Measurements from ENCODE around the gene PLAAT2. TPM values are rescaled to one million over a fixed set of nuclear protein-coding genes. Genes with fewer than 3 reads are reported as not detected.

PLAAT2 gene
- total and polyA plus RNA-seq, 9 of the 15 experiments (the other 6 are each of a cell fraction or from before 2014, with no cell fraction given) = not detected

- TF ChIP-seq MLLT1 (IDR thresholded peaks at IDR 0.05) (peak in 1 of 2 experiments; percentile 85; a peak in 2 of 4 replicates), HEY1 (CRISPR knock-in tag; IDR thresholded peaks at IDR 0.05; ENCODE audit: borderline replicate concordance) (0 out of 2 replicates have a peak, but pooled peaks have one; percentile 42), YY1 (IDR thresholded peaks at IDR 0.05; ENCODE audit: borderline replicate concordance in 1 of 3, control insufficient read depth in 1 of 3, extremely low read depth in 1 of 3, insufficient read depth in 3 of 3, insufficient read length in 1 of 3, insufficient replicate concordance in 2 of 3, low read depth in 1 of 3, low read length in 2 of 3) (no peak), POLR3A (IDR thresholded peaks at IDR 0.05; ENCODE audit: borderline replicate concordance, extremely low read depth, insufficient read depth, insufficient read length) (no peak), HIVEP1 (CRISPR knock-in tag; IDR thresholded peaks at IDR 0.05) (no peak), ZNF316 (IDR thresholded peaks at IDR 0.05) (peak; percentile 76), ZNF121 (CRISPR knock-in tag; conservative IDR thresholded peaks at IDR 0.05) (no peak), ZNF146 (CRISPR knock-in tag; IDR thresholded peaks at IDR 0.05; ENCODE audit: unreplicated experiment) (no peak), NR2C2 (CRISPR knock-in tag; IDR thresholded peaks at IDR 0.05) (no peak), NR2C2 (tag; IDR thresholded peaks at IDR 0.05) (peak; percentile 68), ZNF395 (CRISPR knock-in tag; IDR thresholded peaks at IDR 0.05) (no peak), PML (IDR thresholded peaks at IDR 0.05; ENCODE audit: low read length) (0 out of 2 replicates have a peak, but pooled peaks have one; percentile 46), CCNT2 (IDR thresholded peaks at IDR 0.05; ENCODE audit: borderline replicate concordance, extremely low read depth, insufficient read length, low read depth, low read length) (no peak), CBX3 (IDR thresholded peaks at IDR 0.05; ENCODE audit: borderline replicate concordance in 1 of 2, low read length in 2 of 2) (peak in 1 of 2 experiments; percentile 25; a peak in 1 of 3 replicates), RBM14 (IDR thresholded peaks at IDR 0.05; ENCODE audit: borderline replicate concordance, insufficient read depth, low read depth, low read length) (no peak), MEIS2 (IDR thresholded peaks at IDR 0.05; ENCODE audit: partially characterized antibody) (peak; percentile 67), CBFA2T3 (IDR thresholded peaks at IDR 0.05) (peak; percentile 88), ZEB2 (IDR thresholded peaks at IDR 0.05) (no peak), CTBP1 (IDR thresholded peaks at IDR 0.05; ENCODE audit: borderline replicate concordance) (peak; percentile 47; the same call in 1 of the 2 replicates), FOXM1 (IDR thresholded peaks at IDR 0.05; ENCODE audit: low read depth) (peak; percentile 49; the same call in 1 of the 2 replicates), FOXM1 (CRISPR knock-in tag; IDR thresholded peaks at IDR 0.05; ENCODE audit: low read depth) (no peak), ESRRA (IDR thresholded peaks at IDR 0.05; ENCODE audit: borderline replicate concordance, low read depth) (peak; percentile 72; the same call in 1 of the 2 replicates)
- TF ChIP-seq, protein P1, sequence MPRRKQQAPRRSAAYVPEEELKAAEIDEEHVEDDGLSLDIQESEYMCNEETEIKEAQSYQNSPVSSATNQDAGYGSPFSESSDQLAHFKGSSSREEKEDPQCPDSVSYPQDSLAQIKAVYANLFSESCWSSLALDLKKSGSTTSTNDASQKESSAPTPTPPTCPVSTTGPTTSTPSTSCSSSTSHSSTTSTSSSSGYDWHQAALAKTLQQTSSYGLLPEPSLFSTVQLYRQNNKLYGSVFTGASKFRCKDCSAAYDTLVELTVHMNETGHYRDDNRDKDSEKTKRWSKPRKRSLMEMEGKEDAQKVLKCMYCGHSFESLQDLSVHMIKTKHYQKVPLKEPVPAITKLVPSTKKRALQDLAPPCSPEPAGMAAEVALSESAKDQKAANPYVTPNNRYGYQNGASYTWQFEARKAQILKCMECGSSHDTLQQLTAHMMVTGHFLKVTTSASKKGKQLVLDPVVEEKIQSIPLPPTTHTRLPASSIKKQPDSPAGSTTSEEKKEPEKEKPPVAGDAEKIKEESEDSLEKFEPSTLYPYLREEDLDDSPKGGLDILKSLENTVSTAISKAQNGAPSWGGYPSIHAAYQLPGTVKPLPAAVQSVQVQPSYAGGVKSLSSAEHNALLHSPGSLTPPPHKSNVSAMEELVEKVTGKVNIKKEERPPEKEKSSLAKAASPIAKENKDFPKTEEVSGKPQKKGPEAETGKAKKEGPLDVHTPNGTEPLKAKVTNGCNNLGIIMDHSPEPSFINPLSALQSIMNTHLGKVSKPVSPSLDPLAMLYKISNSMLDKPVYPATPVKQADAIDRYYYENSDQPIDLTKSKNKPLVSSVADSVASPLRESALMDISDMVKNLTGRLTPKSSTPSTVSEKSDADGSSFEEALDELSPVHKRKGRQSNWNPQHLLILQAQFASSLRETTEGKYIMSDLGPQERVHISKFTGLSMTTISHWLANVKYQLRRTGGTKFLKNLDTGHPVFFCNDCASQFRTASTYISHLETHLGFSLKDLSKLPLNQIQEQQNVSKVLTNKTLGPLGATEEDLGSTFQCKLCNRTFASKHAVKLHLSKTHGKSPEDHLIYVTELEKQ (CRISPR knock-in tag; IDR thresholded peaks at IDR 0.05) = no peak
Observed at GRCh38 chr11:63518548-63518947, 44.6 kb downstream of the PLAAT2 start (continued).

All from K562 (cell line).